Measurements from ENCODE around the gene MAML3.

Gene MAML3

GRCh38 chr4:139686988-139687387 lies 467.0 kb downstream of the MAML3 start:
- TF ChIP-seq FOXM1 (IDR thresholded peaks at IDR 0.05; ENCODE audit: borderline replicate concordance, low read depth), result no peak

GRCh38 chr4:139686130-139686529 lies 467.9 kb downstream of the MAML3 start:
- no peak for TF ChIP-seq MAX (IDR thresholded peaks at IDR 0.05)
- TF ChIP-seq REST (IDR thresholded peaks at IDR 0.05; ENCODE audit: low read depth), result no peak
- TF ChIP-seq YY1 (IDR thresholded peaks at IDR 0.05; ENCODE audit: low read depth), result no peak
- no peak for TF ChIP-seq TEAD4 (IDR thresholded peaks at IDR 0.05)
- no peak for TF ChIP-seq CEBPB (IDR thresholded peaks at IDR 0.05)
- TF ChIP-seq RAD21 (IDR thresholded peaks at IDR 0.05; ENCODE audit: low read depth), result no peak
- no peak for TF ChIP-seq NFIC (IDR thresholded peaks at IDR 0.05)
- no peak for TF ChIP-seq USF1 (IDR thresholded peaks at IDR 0.05)

- TF ChIP-seq EP300 (IDR thresholded peaks at IDR 0.05; ENCODE audit: borderline replicate concordance), result no peak
- TF ChIP-seq CREB1 (IDR thresholded peaks at IDR 0.05; ENCODE audit: low read depth), result no peak
- TF ChIP-seq ZBTB7A (IDR thresholded peaks at IDR 0.05; ENCODE audit: low read depth), result no peak
- no peak for TF ChIP-seq TEAD4 (IDR thresholded peaks at IDR 0.05)
- no peak for TF ChIP-seq TAF1 (IDR thresholded peaks at IDR 0.05; ENCODE audit: low read depth)
- TF ChIP-seq USF1 (IDR thresholded peaks at IDR 0.05), result no peak
- TF ChIP-seq TCF12 (IDR thresholded peaks at IDR 0.05; ENCODE audit: low read depth), result no peak
- no peak for TF ChIP-seq CEBPB (IDR thresholded peaks at IDR 0.05)
- no peak for TF ChIP-seq RAD21 (IDR thresholded peaks at IDR 0.05; ENCODE audit: low read depth)
- TF ChIP-seq FOXM1 (IDR thresholded peaks at IDR 0.05; ENCODE audit: borderline replicate concordance, low read depth), result no peak
- no peak for TF ChIP-seq REST (IDR thresholded peaks at IDR 0.05; ENCODE audit: low read depth)
- no peak for TF ChIP-seq YY1 (IDR thresholded peaks at IDR 0.05; ENCODE audit: low read depth)
- no peak for TF ChIP-seq MAX (IDR thresholded peaks at IDR 0.05)
- TF ChIP-seq NFIC (IDR thresholded peaks at IDR 0.05), result no peak
- no peak for TF ChIP-seq EGR1 (IDR thresholded peaks at IDR 0.05)
Observed at GRCh38 chr4:139685180-139685579, 468.8 kb downstream of the MAML3 start.

GRCh38 chr4:139684351-139684750 lies 469.6 kb downstream of the MAML3 start:
- TF ChIP-seq ZBTB7A (IDR thresholded peaks at IDR 0.05; ENCODE audit: low read depth), result no peak
- TF ChIP-seq USF1 (IDR thresholded peaks at IDR 0.05), result no peak
- TF ChIP-seq FOXM1 (IDR thresholded peaks at IDR 0.05; ENCODE audit: borderline replicate concordance, low read depth), result no peak
- no peak for TF ChIP-seq NFIC (IDR thresholded peaks at IDR 0.05)
- no peak for TF ChIP-seq MAX (IDR thresholded peaks at IDR 0.05)
- TF ChIP-seq YY1 (IDR thresholded peaks at IDR 0.05; ENCODE audit: low read depth), result no peak
- no peak for TF ChIP-seq TEAD4 (IDR thresholded peaks at IDR 0.05)
- TF ChIP-seq EGR1 (IDR thresholded peaks at IDR 0.05), result no peak
- TF ChIP-seq CREB1 (IDR thresholded peaks at IDR 0.05; ENCODE audit: low read depth), result no peak
- no peak for TF ChIP-seq TCF12 (IDR thresholded peaks at IDR 0.05; ENCODE audit: low read depth)
- no peak for TF ChIP-seq REST (IDR thresholded peaks at IDR 0.05; ENCODE audit: low read depth)
- no peak for TF ChIP-seq EP300 (IDR thresholded peaks at IDR 0.05; ENCODE audit: borderline replicate concordance)
- no peak for TF ChIP-seq RAD21 (IDR thresholded peaks at IDR 0.05; ENCODE audit: low read depth)
- TF ChIP-seq CEBPB (IDR thresholded peaks at IDR 0.05), result no peak

All from Ishikawa (cell line).